Endothelial cell of umbilical vein (primary cell): ENCODE data around the gene ADAM8. TPM values are rescaled to one million over a fixed set of nuclear protein-coding genes. Genes with fewer than 3 reads are reported as not detected.

ENCODE experiments used
- BruUV-seq: library from RNA; stranded (reverse); fragments of 400-500 nt; replicated peaks from 2 replicates; lab custom pipeline; 2021; lab: Mats Ljungman, UMichigan
- CTCF ChIA-PET: fragments of 300-600, 350-600 bp; sonication (Branson Sonifier 250); formaldehyde crosslinking; loops from one replicate; lab custom pipeline; 2021; ENCODE audit warnings: antibody characterized with exemption, inconsistent platforms; lab: Charles Lee
- POLR2A ChIA-PET: fragments of 300-600, 350-600 bp; sonication (Branson Sonifier 250); formaldehyde crosslinking; loops from one replicate; lab custom pipeline; 2021; ENCODE audit warnings: antibody characterized with exemption, inconsistent platforms; lab: Charles Lee
- DNase-seq: peaks from one replicate; pipeline ENCODE4 v3.0.0-alpha.2; 2011; ENCODE audit warnings: low read depth, low spot score
- FAIRE-seq: peaks from 2 replicates; lab custom pipeline; 2011; peaks lifted over from hg19 to GRCh38; lab: Jason Lieb, UNC
- H2AFZ ChIP-seq: 2 replicates; pipeline ENCODE4 v1.6.0; 2012; ENCODE audit warnings: low read depth, low read length, control low read depth, inconsistent platforms
- H3K27ac ChIP-seq: 2 replicates; pipeline ENCODE4 v1.5.1; 2011; ENCODE audit warnings: low read depth, mild to moderate bottlenecking, control low read depth, low read length, moderate library complexity; ENCODE audit not compliant: insufficient read depth
- H3K27me3 ChIP-seq, 2 experiments: 2 replicates each; pipeline versions ENCODE4 v1.6.0 to v1.6.1; 2011; ENCODE audit warnings: low read length in 2 of 2, mixed read lengths in 1 of 2; ENCODE audit not compliant: control insufficient read depth in 2 of 2, insufficient read depth in 2 of 2
- H3K36me3 ChIP-seq, 2 experiments: 2 replicates in 1 of 2; 3 replicates in 1 of 2; pipeline ENCODE4 v1.5.1; 2011; ENCODE audit warnings: low read length in 2 of 2, mild to moderate bottlenecking in 1 of 2, moderate library complexity in 1 of 2; ENCODE audit not compliant: control insufficient read depth in 2 of 2, insufficient read depth in 2 of 2; ENCODE audit errors: extremely low read depth in 1 of 2
- H3K4me1 ChIP-seq: 3 replicates; pipeline ENCODE4 v1.5.1; 2011; ENCODE audit warnings: mild to moderate bottlenecking, low read length; ENCODE audit not compliant: control insufficient read depth, insufficient read depth; ENCODE audit errors: extremely low read depth
- H3K4me2 ChIP-seq: 2 replicates; pipeline ENCODE4 v1.6.1; 2011; ENCODE audit warnings: low read length, control low read depth, mixed read lengths; ENCODE audit not compliant: insufficient read depth
- H3K4me3 ChIP-seq, 3 experiments: fragments of 200-600 bp in 1 of 3; sonication (generic), shearing (Covaris generic) in 1 of 3; replicated peaks in 1 of 3; 2 replicates each; pipeline ENCODE4 v1.5.1; 2011 to 2016; ENCODE audit warnings: control low read depth in 3 of 3, low read length in 3 of 3, mild to moderate bottlenecking in 2 of 3, inconsistent platforms in 1 of 3, low read depth in 1 of 3, moderate library complexity in 1 of 3; ENCODE audit not compliant: insufficient read depth in 1 of 3
- H3K79me2 ChIP-seq: 2 replicates; pipeline ENCODE4 v1.6.0; 2012; ENCODE audit warnings: low read length, inconsistent platforms; ENCODE audit not compliant: control insufficient read depth, insufficient read depth
- H3K9ac ChIP-seq: replicated peaks from 2 replicates; pipeline ENCODE3; 2011; ENCODE audit warnings: low read length, control low read depth; ENCODE audit not compliant: insufficient read depth; ENCODE audit errors: extremely low read depth
- H3K9me1 ChIP-seq: replicated peaks from 3 replicates; pipeline ENCODE4 v1.6.0; 2011; ENCODE audit warnings: mild to moderate bottlenecking, low read length; ENCODE audit not compliant: control insufficient read depth, insufficient read depth; ENCODE audit errors: extremely low read depth
- H3K9me3 ChIP-seq: replicated peaks from 2 replicates; pipeline ENCODE4 v1.5.1; 2012; ENCODE audit warnings: low read length, inconsistent platforms; ENCODE audit not compliant: control insufficient read depth, insufficient read depth
- H4K20me1 ChIP-seq: replicated peaks from 2 replicates; pipeline ENCODE3; 2011; ENCODE audit warnings: mild to moderate bottlenecking, low read length; ENCODE audit not compliant: control insufficient read depth, insufficient read depth; ENCODE audit errors: extremely low read depth
- CTCF ChIP-seq, 2 donors: IDR thresholded peaks; 1 replicate in 1 of 2; 2 replicates in 1 of 2; pipeline ENCODE4 v1.5.1; 2011; ENCODE audit warnings: low read length in 2 of 2, mild to moderate bottlenecking in 2 of 2, moderate library complexity in 2 of 2, control low read depth in 1 of 2, inconsistent platforms in 1 of 2, low read depth in 1 of 2; ENCODE audit not compliant: insufficient read depth in 1 of 2; ENCODE audit errors: extremely low read depth in 1 of 2
- EZH2 ChIP-seq: IDR thresholded peaks from 2 replicates; pipeline ENCODE4 v1.6.1; 2012; ENCODE audit warnings: borderline replicate concordance, low read depth, mild to moderate bottlenecking, moderate library complexity, low read length, inconsistent platforms; ENCODE audit not compliant: severe bottlenecking
- FOS ChIP-seq: IDR thresholded peaks from 2 replicates; pipeline ENCODE4 v1.6.1; 2011; ENCODE audit warnings: mild to moderate bottlenecking, low read length, moderate library complexity, borderline replicate concordance; ENCODE audit not compliant: insufficient read depth
- GATA2 ChIP-seq: IDR thresholded peaks from 2 replicates; pipeline ENCODE4 v1.7.0; 2011; ENCODE audit warnings: low read depth, mild to moderate bottlenecking, moderate library complexity, mixed read lengths, low read length; ENCODE audit not compliant: insufficient read length, insufficient read depth
- JUN ChIP-seq: IDR thresholded peaks from 2 replicates; pipeline ENCODE4 v1.6.1; 2011; ENCODE audit warnings: borderline replicate concordance, low read depth; ENCODE audit not compliant: insufficient read length, insufficient read depth
- MYC ChIP-seq: IDR thresholded peaks from one replicate; pipeline ENCODE4 v1.6.1; 2011; ENCODE audit warnings: mild to moderate bottlenecking, low read depth, low read length
- POLR2A ChIP-seq: IDR thresholded peaks from 2 replicates; pipeline ENCODE4 v1.6.1; 2012; ENCODE audit warnings: low read depth, mild to moderate bottlenecking, control low read depth, low read length
- POLR2AphosphoS5 ChIP-seq: IDR thresholded peaks from 2 replicates; pipeline ENCODE4 v1.6.1; 2012; ENCODE audit warnings: low read depth, mild to moderate bottlenecking, control low read depth, low read length, moderate library complexity; ENCODE audit not compliant: insufficient read depth
- dilution Hi-C: fragments of 300-500 bp; cut with MboI; formaldehyde crosslinking; loops from one replicate; pipeline ENCODE4 v1.15.0; 2019; ENCODE audit warnings: low sequenced_read_pairs; ENCODE audit not compliant: extremely low pct_ligation_motif_present
- intact Hi-C: fragments of 100-400 bp; cut with micrococcal nuclease; formaldehyde crosslinking; loops from one replicate; pipeline ENCODE4 v1.10.0; 2022
- polyA plus RNA-seq, 4 experiments: library from polyadenylated mRNA; depleted of rRNA in 3 of 4; stranded (reverse) in 3 of 4; unstranded in 1 of 4; fragments of >200 nt; gene quantifications; 2 replicates each; pipeline versions ENCODE4 v1.2.1 to v1.2.3, GENCODE V29; 2011 to 2012; ENCODE audit warnings: missing spikeins in 1 of 4
- total RNA-seq: library from RNA; stranded (reverse); gene quantifications from 2 replicates; pipeline ENCODE4 v1.2.3, GENCODE V29; 2021
- TF ChIP-seq, protein P1 (sequence below): IDR thresholded peaks from 2 replicates; pipeline ENCODE4 v1.6.1; 2011; ENCODE audit not compliant: insufficient read depth, insufficient read length

Gene ADAM8
- total and polyA plus RNA-seq, 2 donors (not counting 3 experiments of a cell fraction or from before 2014, with no cell fraction given), result 0.51 to 0.55 TPM

- intact Hi-C loops, result no loop called here
- no peak overlapping the region for H3K9ac ChIP-seq
- ChIA-PET POLR2A (no interaction called here), CTCF (no interaction called here)
- no peaks in the 10 kb centered on the region for H3K27me3 ChIP-seq
- DNase-seq, result no peak
- dilution Hi-C loops, result no loop called here
- H3K9me3 ChIP-seq, result no peaks in the 10 kb centered on the region
- H3K79me2 ChIP-seq, result peaks cover 12% of the 10 kb centered on the region
- H3K36me3 ChIP-seq, result peaks cover 3 to 5% of the 10 kb centered on the region in 2 experiments
- H3K4me1 ChIP-seq, result peaks cover 7% of the 10 kb centered on the region
- FAIRE-seq, result no peak
- H3K4me2 ChIP-seq, result no peak overlapping the region
- no peak for TF ChIP-seq POLR2A
- no peak for TF ChIP-seq FOS
- no peak for TF ChIP-seq JUN
- no peak for TF ChIP-seq GATA2
- no peak for TF ChIP-seq CTCF (IDR thresholded peaks at IDR 0.05; ENCODE audit: extremely low read depth in 1 of 2, insufficient read depth in 1 of 2, low read depth in 1 of 2, low read length in 2 of 2)
- TF ChIP-seq EZH2, result no peak
- no peak for TF ChIP-seq POLR2AphosphoS5
- TF ChIP-seq, protein P1, sequence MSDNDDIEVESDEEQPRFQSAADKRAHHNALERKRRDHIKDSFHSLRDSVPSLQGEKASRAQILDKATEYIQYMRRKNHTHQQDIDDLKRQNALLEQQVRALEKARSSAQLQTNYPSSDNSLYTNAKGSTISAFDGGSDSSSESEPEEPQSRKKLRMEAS, result no peak
- TF ChIP-seq MYC, result no peak
- H2AFZ ChIP-seq, result no peak overlapping the region
- no peak overlapping the region for H3K4me3 ChIP-seq
- no TSS peak for BruUV-seq
- no peaks in the 10 kb centered on the region for H4K20me1 ChIP-seq
- H3K27ac ChIP-seq, result no peak overlapping the region
- no peaks in the 10 kb centered on the region for H3K9me1 ChIP-seq
Measured at GRCh38 chr10:133312016-133312768, 35.5 kb upstream of the ADAM8 start.
